Neural cell (in vitro differentiated cells): Measurements from ENCODE around the gene OR2S2. TPM values are rescaled to one million over a fixed set of nuclear protein-coding genes. Genes with fewer than 3 reads are reported as not detected.

ENCODE experiments used
- H2AFZ ChIP-seq: fragments of 200-600, 300-800 bp; sonication (generic), shearing (Covaris generic); 2 replicates; pipeline ENCODE4 v1.6.0; 2014; ENCODE audit warnings: low read depth, mild to moderate bottlenecking, antibody characterized with exemption, low read length, moderate library complexity
- H3F3A ChIP-seq: fragments of 200-600 bp; shearing (Covaris generic); 2 replicates; pipeline ENCODE4 v1.6.1; 2016; ENCODE audit warnings: mild to moderate bottlenecking, moderate library complexity, mixed read lengths, antibody characterized with exemption, low read length; ENCODE audit not compliant: insufficient read depth, poor library complexity, severe bottlenecking
- H3K27ac ChIP-seq: fragments of 200-600, 300-800 bp; sonication (generic), shearing (Covaris generic); 2 replicates; pipeline ENCODE4 v1.5.1; 2014; ENCODE audit warnings: mild to moderate bottlenecking, low read length, moderate library complexity
- H3K27me3 ChIP-seq: fragments of 300-800, 200-600 bp; sonication (generic), shearing (Covaris generic); 2 replicates; pipeline ENCODE4 v1.6.0; 2014; ENCODE audit warnings: mild to moderate bottlenecking, low read depth, low read length, moderate library complexity; ENCODE audit not compliant: insufficient read depth
- H3K36me3 ChIP-seq: fragments of 300-800, 200-600 bp; sonication (generic), shearing (Covaris generic); 2 replicates; pipeline ENCODE4 v1.5.1; 2014; ENCODE audit warnings: mild to moderate bottlenecking, antibody characterized with exemption, low read length, moderate library complexity; ENCODE audit not compliant: insufficient read depth
- H3K4me2 ChIP-seq: fragments of 300-800, 200-600 bp; sonication (generic), shearing (Covaris generic); 2 replicates; pipeline ENCODE4 v1.6.0; 2014; ENCODE audit warnings: mild to moderate bottlenecking, low read length
- H3K4me3 ChIP-seq: fragments of 300-800, 200-600 bp; sonication (generic), shearing (Covaris generic); 2 replicates; pipeline ENCODE4 v1.5.1; 2014; ENCODE audit warnings: mild to moderate bottlenecking, low read length, moderate library complexity
- H3K79me2 ChIP-seq: fragments of 200-600 bp; shearing (Covaris generic); replicated peaks from 2 replicates; pipeline ENCODE4 v1.6.0; 2014; ENCODE audit warnings: mild to moderate bottlenecking, low read length, moderate library complexity; ENCODE audit not compliant: insufficient read depth
- H3K9ac ChIP-seq: fragments of 300-800, 200-600 bp; sonication (generic), shearing (Covaris generic); 2 replicates; pipeline ENCODE4 v1.6.1; 2016; ENCODE audit warnings: mild to moderate bottlenecking, low read length, mixed read lengths
- H3K9me2 ChIP-seq: fragments of 200-600 bp; shearing (Covaris generic); 2 replicates; pipeline ENCODE4 v1.6.1; 2016; ENCODE audit warnings: mild to moderate bottlenecking, low read length, mixed read lengths; ENCODE audit not compliant: insufficient read depth
- H3K9me3 ChIP-seq: fragments of 200-600, 300-800 bp; sonication (generic), shearing (Covaris generic); 2 replicates; pipeline ENCODE4 v1.6.1; 2016; ENCODE audit warnings: mild to moderate bottlenecking, mixed run types, low read length, moderate library complexity, mixed read lengths
- H4K20me1 ChIP-seq: fragments of 200-600 bp; shearing (Covaris generic); 2 replicates; pipeline ENCODE4 v1.6.1; 2016; ENCODE audit warnings: mild to moderate bottlenecking, mixed run types; ENCODE audit not compliant: insufficient read depth
- CTCF ChIP-seq: fragments of 450-650 bp; IDR thresholded peaks from 2 replicates; pipeline ENCODE4 v1.5.1; 2014; ENCODE audit warnings: antibody characterized with exemption, mild to moderate bottlenecking, moderate library complexity; ENCODE audit not compliant: poor library complexity, severe bottlenecking
- EP300 ChIP-seq: fragments of 450-650 bp; conservative IDR thresholded peaks from 2 replicates; pipeline ENCODE4 v1.6.1; 2014; ENCODE audit warnings: antibody characterized with exemption, mild to moderate bottlenecking, moderate library complexity; ENCODE audit not compliant: poor library complexity, severe bottlenecking
- EZH2 ChIP-seq: fragments of 200-600, 300-800 bp; shearing (Covaris generic), sonication (generic); IDR thresholded peaks from 2 replicates; pipeline ENCODE4 v1.6.1; 2014; ENCODE audit warnings: antibody characterized with exemption, low read length, borderline replicate concordance, mild to moderate bottlenecking; ENCODE audit not compliant: insufficient read depth, poor library complexity, severe bottlenecking
- MXI1 ChIP-seq: fragments of 450-650 bp; conservative IDR thresholded peaks from 2 replicates; pipeline ENCODE4 v1.6.1; 2014; ENCODE audit warnings: antibody characterized with exemption, mild to moderate bottlenecking; ENCODE audit not compliant: poor library complexity, severe bottlenecking
- POLR2AphosphoS5 ChIP-seq: IDR thresholded peaks from 2 replicates; pipeline ENCODE4 v1.6.1; 2012
- RAD21 ChIP-seq: fragments of 450-650 bp; conservative IDR thresholded peaks from 2 replicates; pipeline ENCODE4 v1.6.1; 2014; ENCODE audit warnings: antibody characterized with exemption, mild to moderate bottlenecking, moderate library complexity
- REST ChIP-seq: IDR thresholded peaks from 2 replicates; pipeline ENCODE4 v1.6.1; 2012; ENCODE audit warnings: borderline replicate concordance
- SMC3 ChIP-seq: fragments of 450-650 bp; conservative IDR thresholded peaks from 2 replicates; pipeline ENCODE4 v1.6.1; 2014; ENCODE audit warnings: antibody characterized with exemption, mild to moderate bottlenecking, moderate library complexity; ENCODE audit not compliant: poor library complexity
- TAF1 ChIP-seq: IDR thresholded peaks from 2 replicates; pipeline ENCODE4 v1.6.1; 2012; ENCODE audit warnings: low read depth
- polyA plus RNA-seq: library from polyadenylated mRNA; depleted of rRNA; stranded (reverse); fragments of >200 nt; gene quantifications from 2 replicates; pipeline ENCODE4 v1.2.3, GENCODE V29; 2014

Gene OR2S2
- polyA plus RNA-seq, 1 donor from 2014 or later = not detected

- Histone ChIP-seq H4K20me1 (no peaks in the 10 kb centered on the region), H3F3A (no peaks in the 10 kb centered on the region), H3K9ac (no peak overlapping the region), H3K36me3 (no peaks in the 10 kb centered on the region), H2AFZ (no peak overlapping the region), H3K27me3 (no peaks in the 10 kb centered on the region), H3K9me2 (no peaks in the 10 kb centered on the region), H3K4me2 (no peak overlapping the region), H3K4me3 (no peak overlapping the region), H3K9me3 (no peaks in the 10 kb centered on the region), H3K27ac (no peak overlapping the region), H3K79me2 (no peaks in the 10 kb centered on the region)
- TF ChIP-seq RAD21 = no peak
- TF ChIP-seq CTCF = no peak
- no peak for TF ChIP-seq TAF1
- no peak for TF ChIP-seq MXI1
- TF ChIP-seq REST = no peak
- no peak for TF ChIP-seq SMC3
- TF ChIP-seq POLR2AphosphoS5 = no peak
- no peak for TF ChIP-seq EP300
- TF ChIP-seq EZH2 = no peak
Measured at GRCh38 chr9:35923598-35923926, 34.4 kb downstream of the OR2S2 start.

GRCh38 chr9:35920051-35920620 is 37.8 kb downstream of the OR2S2 start:
- Histone ChIP-seq H3K9me3 (no peaks in the 10 kb centered on the region), H2AFZ (no peak overlapping the region), H3K9ac (no peak overlapping the region), H3K9me2 (no peaks in the 10 kb centered on the region), H3K79me2 (no peaks in the 10 kb centered on the region), H3K36me3 (no peaks in the 10 kb centered on the region), H3K4me2 (no peak overlapping the region), H3K27ac (no peak overlapping the region), H3K27me3 (no peaks in the 10 kb centered on the region), H4K20me1 (no peaks in the 10 kb centered on the region), H3K4me3 (no peak overlapping the region), H3F3A (no peaks in the 10 kb centered on the region)
- TF ChIP-seq CTCF (no peak), RAD21 (no peak)
